GM19023 (cell line): ENCODE results near the gene CD38.
"Not testable (repeated sequence)": the region's sequence is repeated elsewhere in the genome, so short reads cannot be mapped to it uniquely, and the experiment has no call there.

Experiments
- ATAC-seq: cut with Tn5 transposase; IDR thresholded peaks from one replicate; pipeline ENCODE4 v1.9.1; 2021; ENCODE audit warnings: mild to moderate bottlenecking, moderate library complexity; ENCODE audit not compliant: unreplicated experiment

CD38 gene

GRCh38 chr4:15758294-15758693, 19.8 kb upstream of the CD38 start:
- no peak for ATAC-seq

- ATAC-seq = not testable (repeated sequence)
Observed at GRCh38 chr4:15762460-15762859, 15.7 kb upstream of the CD38 start.

GRCh38 chr4:15765391-15765790, 12.7 kb upstream of the CD38 start:
- ATAC-seq = no peak

- peak; percentile 75 for ATAC-seq
Observed at GRCh38 chr4:15765910-15766697, 12.0 kb upstream of the CD38 start.

- ATAC-seq = no peak
Observed at GRCh38 chr4:15766821-15767220, 11.3 kb upstream of the CD38 start.

- ATAC-seq = no peak
Observed at GRCh38 chr4:15769202-15769601, 8.9 kb upstream of the CD38 start.

GRCh38 chr4:15771216-15772058, 6.7 kb upstream of the CD38 start:
- peak; percentile 65 for ATAC-seq

GRCh38 chr4:15774020-15774420, 4.1 kb upstream of the CD38 start:
- ATAC-seq = no peak

GRCh38 chr4:15776871-15777648, 1.1 kb upstream of the CD38 start:
- no peak for ATAC-seq

- ATAC-seq = no peak
Observed at GRCh38 chr4:15777697-15778288, 335 bp upstream of the CD38 start.

- no peak for ATAC-seq
Observed at GRCh38 chr4:15779306-15779705, 1.2 kb downstream of the CD38 start.

GRCh38 chr4:15779809-15780208, 1.7 kb downstream of the CD38 start:
- no peak for ATAC-seq

- ATAC-seq = no peak
Observed at GRCh38 chr4:15781427-15782095, 3.4 kb downstream of the CD38 start.

GRCh38 chr4:15783676-15784075, 5.5 kb downstream of the CD38 start:
- no peak for ATAC-seq

- peak; percentile 75 for ATAC-seq
Observed at GRCh38 chr4:15784959-15785634, 7.0 kb downstream of the CD38 start.

GRCh38 chr4:15786743-15787142, 8.6 kb downstream of the CD38 start:
- ATAC-seq = no peak

- no peak for ATAC-seq
Observed at GRCh38 chr4:15792974-15793373, 14.8 kb downstream of the CD38 start.

- ATAC-seq = no peak
Observed at GRCh38 chr4:15793506-15794363, 15.6 kb downstream of the CD38 start.

GRCh38 chr4:15794426-15794825, 16.3 kb downstream of the CD38 start:
- no peak for ATAC-seq
